Urinary bladder (tissue), 4 donors: ENCODE measurements around the gene FBH1. TPM values are rescaled to one million over a fixed set of nuclear protein-coding genes. Genes with fewer than 3 reads are reported as not detected.
"Not testable (repeated sequence)": the region's sequence is repeated elsewhere in the genome, so short reads cannot be mapped to it uniquely, and the experiment has no call there.

Experiments
- DNase-seq: peaks from one replicate; pipeline ENCODE4 v3.0.0-alpha.2; 2015; ENCODE audit errors: extremely low spot score
- H3K27ac ChIP-seq: one replicate; pipeline ENCODE4 v1.5.1; 2013; ENCODE audit warnings: low read depth, mild to moderate bottlenecking, moderate library complexity
- H3K36me3 ChIP-seq: one replicate; pipeline ENCODE4 v1.6.1; 2013; ENCODE audit warnings: mild to moderate bottlenecking, moderate library complexity; ENCODE audit not compliant: insufficient read depth
- H3K4me1 ChIP-seq: one replicate; pipeline ENCODE4 v1.6.1; 2013; ENCODE audit warnings: mild to moderate bottlenecking, moderate library complexity; ENCODE audit not compliant: insufficient read depth
- H3K4me3 ChIP-seq: one replicate; pipeline ENCODE4 v1.5.1; 2013; ENCODE audit warnings: low read depth, low read length
- WGBS: extraction: QIAGEN DNeasy Blood & Tissue Kit; methylation state at CpG from one replicate; pipeline ENCODE4 v1.1.7; 2013; 5-methylcytosine and 5-hydroxymethylcytosine counted together
- polyA plus RNA-seq: library from polyadenylated mRNA; stranded (reverse); fragments of 200-250 nt; gene quantifications from one replicate; pipeline ENCODE4 v1.2.3, GENCODE V29; 2013
- total RNA-seq: library from RNA; depleted of rRNA; stranded (reverse); fragments of >200 nt; gene quantifications from one replicate; pipeline ENCODE4 v1.2.3, GENCODE V29; 2014
- donor health status: healthy with polysubstance abuse.
- donor health status: healthy.

Gene FBH1
- total and polyA plus RNA-seq, 2 donors = 57.4 to 65.7 TPM

- not testable (repeated sequence) for H3K36me3 ChIP-seq, H3K27ac ChIP-seq, H3K4me1 ChIP-seq, DNase-seq, H3K4me3 ChIP-seq
- 89% methylated on average over 9 of the region's 9 CpGs for WGBS
Measured at GRCh38 chr10:5862981-5863685, 26.9 kb upstream of the FBH1 start.

GRCh38 chr10:5866451-5867081 is 23.5 kb upstream of the FBH1 start:
- not testable (repeated sequence) for H3K27ac ChIP-seq, DNase-seq, H3K36me3 ChIP-seq, H3K4me3 ChIP-seq, H3K4me1 ChIP-seq
- 88% methylated on average over 5 of the region's 5 CpGs for WGBS

GRCh38 chr10:5867091-5867615 is 22.9 kb upstream of the FBH1 start:
- DNase-seq, H3K4me3 ChIP-seq, H3K36me3 ChIP-seq, H3K4me1 ChIP-seq, H3K27ac ChIP-seq: not testable (repeated sequence)
- 56% methylated on average over 4 of the region's 4 CpGs for WGBS

GRCh38 chr10:5868383-5868782 is 21.7 kb upstream of the FBH1 start:
- not testable (repeated sequence) for H3K4me1 ChIP-seq, H3K27ac ChIP-seq, DNase-seq, H3K4me3 ChIP-seq, H3K36me3 ChIP-seq
- 84% methylated on average over 8 of the region's 8 CpGs for WGBS

GRCh38 chr10:5869156-5869555 is 20.9 kb upstream of the FBH1 start:
- Histone ChIP-seq H3K4me1 (no peaks in the 10 kb centered on the region), H3K27ac (no peak overlapping the region), H3K36me3 (no peaks in the 10 kb centered on the region), H3K4me3 (no peak overlapping the region)
- DNase-seq = no peak
- 90% methylated on average over 3 of the region's 3 CpGs for WGBS

- Histone ChIP-seq H3K36me3 (no peaks in the 10 kb centered on the region), H3K27ac (no peak overlapping the region), H3K4me1 (no peaks in the 10 kb centered on the region), H3K4me3 (no peak overlapping the region)
- DNase-seq = no peak
- 45% methylated on average over 5 of the region's 5 CpGs for WGBS
Measured at GRCh38 chr10:5871596-5871995, 18.4 kb upstream of the FBH1 start.

GRCh38 chr10:5873515-5873995 is 16.5 kb upstream of the FBH1 start:
- peaks cover 2% of the 10 kb centered on the region for H3K36me3 ChIP-seq
- WGBS = 52% methylated on average over 9 of the region's 9 CpGs
- H3K4me3 ChIP-seq = no peak overlapping the region
- H3K4me1 ChIP-seq = no peaks in the 10 kb centered on the region
- DNase-seq = peak; percentile 69
- H3K27ac ChIP-seq = no peak overlapping the region

- no peak for DNase-seq
- H3K36me3 ChIP-seq = peaks cover 2% of the 10 kb centered on the region
- 60% methylated on average over 14 of the region's 14 CpGs for WGBS
- H3K4me3 ChIP-seq = no peak overlapping the region
- H3K4me1 ChIP-seq = no peaks in the 10 kb centered on the region
- H3K27ac ChIP-seq = no peak overlapping the region
Measured at GRCh38 chr10:5876181-5876768, 13.8 kb upstream of the FBH1 start.

GRCh38 chr10:5877041-5877440 is 13.0 kb upstream of the FBH1 start:
- H3K4me1 ChIP-seq, H3K36me3 ChIP-seq, H3K4me3 ChIP-seq, H3K27ac ChIP-seq, DNase-seq: not testable (repeated sequence)
- 80% methylated on average over 7 of the region's 7 CpGs for WGBS

GRCh38 chr10:5882961-5883360 is 7.1 kb upstream of the FBH1 start:
- WGBS = 81% methylated on average over 8 of the region's 8 CpGs
- Histone ChIP-seq H3K4me1 (no peaks in the 10 kb centered on the region), H3K36me3 (no peaks in the 10 kb centered on the region), H3K4me3 (no peak overlapping the region), H3K27ac (no peak overlapping the region)
- DNase-seq = no peak

GRCh38 chr10:5885619-5886018 is 4.4 kb upstream of the FBH1 start:
- DNase-seq = no peak
- H3K36me3 ChIP-seq = no peaks in the 10 kb centered on the region
- H3K4me3 ChIP-seq = no peak overlapping the region
- no peaks in the 10 kb centered on the region for H3K4me1 ChIP-seq
- WGBS = 88% methylated on average over 5 of the region's 5 CpGs
- no peak overlapping the region for H3K27ac ChIP-seq

GRCh38 chr10:5887029-5887428 is 3.0 kb upstream of the FBH1 start:
- H3K4me3 ChIP-seq = no peak overlapping the region
- peaks cover under 1% of the 10 kb centered on the region for H3K4me1 ChIP-seq
- no peak for DNase-seq
- 32% methylated on average over 1 of the region's 1 CpG for WGBS
- H3K36me3 ChIP-seq = no peaks in the 10 kb centered on the region
- H3K27ac ChIP-seq = no peak overlapping the region

- Histone ChIP-seq H3K4me3 (no peak overlapping the region), H3K27ac (no peak overlapping the region)
Measured at GRCh38 chr10:5887641-5888040, 2.4 kb upstream of the FBH1 start.

GRCh38 chr10:5888351-5888750 is 1.7 kb upstream of the FBH1 start:
- DNase-seq = no peak
- WGBS = 26% methylated on average over 10 of the region's 10 CpGs
- no peak overlapping the region for H3K27ac ChIP-seq
- peak overlapping the region; percentile 87 for H3K4me3 ChIP-seq
- H3K36me3 ChIP-seq = no peaks in the 10 kb centered on the region
- peaks cover 2% of the 10 kb centered on the region for H3K4me1 ChIP-seq

More at GRCh38 chr10:5887641-5888040, 2.4 kb upstream of the FBH1 start:
- H3K36me3 ChIP-seq = no peaks in the 10 kb centered on the region
- WGBS = 94% methylated on average over 8 of the region's 8 CpGs
- H3K4me1 ChIP-seq = peaks cover 2% of the 10 kb centered on the region
- no peak for DNase-seq
